Measurements from ENCODE around the gene RAD51B. TPM values are rescaled to one million over a fixed set of nuclear protein-coding genes. Genes with fewer than 3 reads are reported as not detected.

RAD51B gene
- total and polyA plus RNA-seq, 2 donors (not counting 1 experiment from before 2014, with no cell fraction given): 4.6 to 16.3 TPM

DNA sequence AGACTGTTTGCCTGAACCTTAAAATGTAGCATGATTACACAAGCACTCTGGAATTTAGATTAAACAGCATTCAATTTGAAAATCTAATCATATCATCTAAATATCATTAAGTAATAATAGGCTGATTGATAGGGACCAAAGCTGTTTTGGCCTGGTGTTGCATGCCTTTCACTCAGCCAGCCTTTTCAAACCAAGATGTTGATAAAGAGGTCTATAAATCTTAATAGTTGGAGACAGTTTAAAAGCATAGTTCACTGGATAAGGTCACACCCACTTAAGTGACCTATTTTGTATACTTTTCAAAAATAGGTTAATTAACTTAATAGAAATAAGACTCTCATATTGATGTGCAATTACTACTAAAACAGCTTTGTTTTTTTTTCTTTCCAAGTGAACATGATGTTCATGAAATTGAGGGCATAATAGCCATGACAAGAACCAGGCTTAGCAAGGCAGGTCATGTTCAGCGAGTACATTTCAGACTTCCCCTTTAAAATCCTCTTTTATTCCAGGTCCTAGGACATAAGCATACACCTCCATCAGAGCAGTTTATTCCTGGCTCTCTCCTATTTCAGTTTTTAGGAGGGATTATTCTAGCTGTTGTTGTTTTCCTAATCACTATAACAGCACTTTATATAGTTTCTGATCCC is 349.0 kb downstream of the RAD51B start:
- Histone ChIP-seq H4K20me1 (ENCODE audit: control insufficient read depth, extremely low read depth, insufficient read depth, low read length) (no peaks in the 10 kb centered on the region), H3K27ac (ENCODE audit: insufficient read depth, low read length) (no peak overlapping the region), H3K79me2 (ENCODE audit: control insufficient read depth, insufficient read depth, low read length) (no peaks in the 10 kb centered on the region), H3K27me3 (ENCODE audit: control insufficient read depth, insufficient read depth, low read length) (no peaks in the 10 kb centered on the region), H3K36me3 (ENCODE audit: control insufficient read depth, insufficient read depth, low read length) (no peaks in the 10 kb centered on the region), H3K4me2 (ENCODE audit: extremely low read depth, insufficient read depth, low read length) (no peak overlapping the region), H3K9ac (ENCODE audit: insufficient read depth, low read length) (no peak overlapping the region), H3K4me1 (ENCODE audit: control insufficient read depth, extremely low read depth, insufficient read depth, low read length) (no peaks in the 10 kb centered on the region), H3K9me3 (ENCODE audit: control insufficient read depth, insufficient read depth, low read depth, low read length) (no peaks in the 10 kb centered on the region), H2AFZ (ENCODE audit: low read length) (no peak overlapping the region), H3K4me3 (replicated peaks in 1 of 4; ENCODE audit: control extremely low read depth in 1 of 4, insufficient read depth in 1 of 4, low read depth in 3 of 4, low read length in 4 of 4) (no peak overlapping the region)
- TF ChIP-seq EZH2 (IDR thresholded peaks at IDR 0.05; ENCODE audit: low read length, missing control alignments): no peak
- TF ChIP-seq, protein P1, sequence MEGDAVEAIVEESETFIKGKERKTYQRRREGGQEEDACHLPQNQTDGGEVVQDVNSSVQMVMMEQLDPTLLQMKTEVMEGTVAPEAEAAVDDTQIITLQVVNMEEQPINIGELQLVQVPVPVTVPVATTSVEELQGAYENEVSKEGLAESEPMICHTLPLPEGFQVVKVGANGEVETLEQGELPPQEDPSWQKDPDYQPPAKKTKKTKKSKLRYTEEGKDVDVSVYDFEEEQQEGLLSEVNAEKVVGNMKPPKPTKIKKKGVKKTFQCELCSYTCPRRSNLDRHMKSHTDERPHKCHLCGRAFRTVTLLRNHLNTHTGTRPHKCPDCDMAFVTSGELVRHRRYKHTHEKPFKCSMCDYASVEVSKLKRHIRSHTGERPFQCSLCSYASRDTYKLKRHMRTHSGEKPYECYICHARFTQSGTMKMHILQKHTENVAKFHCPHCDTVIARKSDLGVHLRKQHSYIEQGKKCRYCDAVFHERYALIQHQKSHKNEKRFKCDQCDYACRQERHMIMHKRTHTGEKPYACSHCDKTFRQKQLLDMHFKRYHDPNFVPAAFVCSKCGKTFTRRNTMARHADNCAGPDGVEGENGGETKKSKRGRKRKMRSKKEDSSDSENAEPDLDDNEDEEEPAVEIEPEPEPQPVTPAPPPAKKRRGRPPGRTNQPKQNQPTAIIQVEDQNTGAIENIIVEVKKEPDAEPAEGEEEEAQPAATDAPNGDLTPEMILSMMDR (conservative IDR thresholded peaks at IDR 0.05 in 1 of 2, IDR thresholded peaks at IDR 0.05 in 1 of 2; ENCODE audit: low read depth in 1 of 2, low read length in 2 of 2): no peak
- no peak for DNase-seq (ENCODE audit: low read depth in 2 of 2)

DNA sequence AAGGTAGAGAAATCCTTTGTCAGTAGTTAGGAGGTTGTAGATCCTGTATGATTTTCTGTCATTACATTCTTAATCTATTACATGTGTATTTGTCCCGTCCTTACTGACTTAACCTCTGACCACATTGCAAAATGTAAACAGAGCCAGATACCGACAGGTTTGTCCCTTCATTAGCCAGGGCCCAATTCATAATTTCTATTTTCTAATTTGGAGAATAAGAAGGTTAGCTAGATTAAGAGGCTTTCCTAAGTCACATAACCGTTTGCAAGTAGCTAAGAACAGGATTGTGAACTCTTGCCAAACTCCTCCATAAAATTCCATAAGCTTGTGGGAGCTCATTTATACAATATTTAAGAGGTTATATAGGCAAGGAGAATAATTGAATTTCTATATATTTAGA is 352.6 kb downstream of the RAD51B start:
- Histone ChIP-seq H3K27ac (ENCODE audit: insufficient read depth, low read length) (no peak overlapping the region), H4K20me1 (ENCODE audit: control insufficient read depth, extremely low read depth, insufficient read depth, low read length) (no peaks in the 10 kb centered on the region), H3K4me1 (ENCODE audit: control insufficient read depth, extremely low read depth, insufficient read depth, low read length) (no peaks in the 10 kb centered on the region), H3K9ac (ENCODE audit: insufficient read depth, low read length) (no peak overlapping the region), H3K9me3 (ENCODE audit: control insufficient read depth, insufficient read depth, low read depth, low read length) (no peaks in the 10 kb centered on the region), H2AFZ (ENCODE audit: low read length) (no peak overlapping the region), H3K36me3 (ENCODE audit: control insufficient read depth, insufficient read depth, low read length) (no peaks in the 10 kb centered on the region), H3K4me3 (replicated peaks in 1 of 4; ENCODE audit: control extremely low read depth in 1 of 4, insufficient read depth in 1 of 4, low read depth in 3 of 4, low read length in 4 of 4) (no peak overlapping the region), H3K4me2 (ENCODE audit: extremely low read depth, insufficient read depth, low read length) (no peak overlapping the region), H3K27me3 (ENCODE audit: control insufficient read depth, insufficient read depth, low read length) (no peaks in the 10 kb centered on the region), H3K79me2 (ENCODE audit: control insufficient read depth, insufficient read depth, low read length) (no peaks in the 10 kb centered on the region)
- TF ChIP-seq EZH2 (IDR thresholded peaks at IDR 0.05; ENCODE audit: low read length, missing control alignments): no peak
- TF ChIP-seq, protein P1 (conservative IDR thresholded peaks at IDR 0.05 in 1 of 2, IDR thresholded peaks at IDR 0.05 in 1 of 2; ENCODE audit: low read depth in 1 of 2, low read length in 2 of 2): no peak
- no peak for DNase-seq (ENCODE audit: low read depth in 2 of 2)

DNA sequence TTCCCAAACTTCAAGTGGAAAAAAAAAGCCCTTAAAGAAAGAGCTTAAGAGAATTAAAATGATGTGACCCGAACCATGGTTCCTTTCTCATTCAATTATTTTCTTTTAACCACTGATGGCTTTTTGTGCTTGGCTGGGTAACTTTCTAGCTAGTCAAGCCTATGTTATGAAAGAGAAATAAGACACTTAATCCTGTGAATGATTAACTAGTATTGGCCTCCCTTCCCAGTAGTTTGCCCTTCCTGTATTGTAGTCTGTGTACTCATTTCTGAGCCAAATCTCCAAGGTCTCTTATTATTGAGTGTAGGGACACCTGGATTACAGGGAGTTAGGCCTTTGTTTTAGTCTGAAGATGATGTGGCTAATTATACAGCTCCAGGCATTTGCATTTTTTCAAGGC is 353.0 kb downstream of the RAD51B start:
- Histone ChIP-seq H3K79me2 (ENCODE audit: control insufficient read depth, insufficient read depth, low read length) (no peaks in the 10 kb centered on the region), H3K27me3 (ENCODE audit: control insufficient read depth, insufficient read depth, low read length) (no peaks in the 10 kb centered on the region), H3K4me3 (replicated peaks in 1 of 4; ENCODE audit: control extremely low read depth in 1 of 4, insufficient read depth in 1 of 4, low read depth in 3 of 4, low read length in 4 of 4) (no peak overlapping the region), H3K4me2 (ENCODE audit: extremely low read depth, insufficient read depth, low read length) (no peak overlapping the region), H3K9ac (ENCODE audit: insufficient read depth, low read length) (no peak overlapping the region), H3K4me1 (ENCODE audit: control insufficient read depth, extremely low read depth, insufficient read depth, low read length) (no peaks in the 10 kb centered on the region), H3K27ac (ENCODE audit: insufficient read depth, low read length) (no peak overlapping the region), H3K36me3 (ENCODE audit: control insufficient read depth, insufficient read depth, low read length) (no peaks in the 10 kb centered on the region), H2AFZ (ENCODE audit: low read length) (no peak overlapping the region), H3K9me3 (ENCODE audit: control insufficient read depth, insufficient read depth, low read depth, low read length) (no peaks in the 10 kb centered on the region), H4K20me1 (ENCODE audit: control insufficient read depth, extremely low read depth, insufficient read depth, low read length) (no peaks in the 10 kb centered on the region)
- peak in 1 of 2 donors; percentile 63 for DNase-seq (ENCODE audit: low read depth in 2 of 2)
- TF ChIP-seq, protein P1 (conservative IDR thresholded peaks at IDR 0.05 in 1 of 2, IDR thresholded peaks at IDR 0.05 in 1 of 2; ENCODE audit: low read depth in 1 of 2, low read length in 2 of 2): no peak
